ENCODE data around the gene GABRB1.

DNA sequence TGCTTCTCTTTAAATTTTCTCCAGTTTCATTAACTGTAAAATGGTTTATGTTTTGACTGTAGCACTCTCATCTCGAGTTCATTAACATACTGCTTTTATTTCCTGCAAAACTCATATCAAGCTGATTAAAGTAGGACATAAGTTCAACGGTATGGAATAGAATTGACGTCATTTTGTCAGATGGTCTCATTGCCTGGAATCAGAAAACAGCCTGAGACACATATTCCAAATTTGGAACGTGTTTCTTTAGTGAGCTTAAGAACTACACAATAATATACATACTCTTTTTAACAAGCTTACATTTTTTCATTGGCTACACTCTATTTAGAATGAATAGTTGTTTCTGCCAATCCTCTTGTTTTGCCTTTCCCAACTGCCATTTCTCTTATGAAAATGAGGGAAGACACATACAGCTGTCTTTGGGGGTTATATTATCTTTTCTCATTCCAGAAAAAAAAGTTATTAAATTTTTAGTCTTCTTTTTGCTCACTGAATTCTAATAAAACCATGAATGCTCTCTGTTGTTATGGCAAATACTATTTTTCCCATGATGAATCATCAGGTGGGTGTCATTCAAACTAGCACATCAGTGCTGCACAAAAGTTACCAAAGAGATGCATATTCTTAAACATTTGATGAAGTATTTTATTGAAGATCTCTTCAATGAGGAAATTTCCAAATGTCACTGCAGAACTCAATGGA lies 162.8 kb downstream of the GABRB1 start:
- no peak for TF ChIP-seq MAFK (IDR thresholded peaks at IDR 0.05; ENCODE audit: partially characterized antibody)
- TF ChIP-seq CTCF (IDR thresholded peaks at IDR 0.05) = no peak
- TF ChIP-seq HDAC2 (IDR thresholded peaks at IDR 0.05) = no peak
- no peak for TF ChIP-seq REST (IDR thresholded peaks at IDR 0.05)
- TF ChIP-seq TP53 (CRISPR knock-in tag; IDR thresholded peaks at IDR 0.05) = no peak
